Stimulated activated naive CD4-positive, alpha-beta T cell (primary cell): ENCODE measurements around the gene NADSYN1.

Experiments
- DNase-seq, 6 experiments: peaks; one replicate each; lab custom pipeline; 2025; lab: John Stamatoyannopoulos, UW

NADSYN1 gene

GRCh38 chr11:71451596-71452198 is 1.3 kb upstream of the NADSYN1 start:
- DNase-seq = no peak

DNA sequence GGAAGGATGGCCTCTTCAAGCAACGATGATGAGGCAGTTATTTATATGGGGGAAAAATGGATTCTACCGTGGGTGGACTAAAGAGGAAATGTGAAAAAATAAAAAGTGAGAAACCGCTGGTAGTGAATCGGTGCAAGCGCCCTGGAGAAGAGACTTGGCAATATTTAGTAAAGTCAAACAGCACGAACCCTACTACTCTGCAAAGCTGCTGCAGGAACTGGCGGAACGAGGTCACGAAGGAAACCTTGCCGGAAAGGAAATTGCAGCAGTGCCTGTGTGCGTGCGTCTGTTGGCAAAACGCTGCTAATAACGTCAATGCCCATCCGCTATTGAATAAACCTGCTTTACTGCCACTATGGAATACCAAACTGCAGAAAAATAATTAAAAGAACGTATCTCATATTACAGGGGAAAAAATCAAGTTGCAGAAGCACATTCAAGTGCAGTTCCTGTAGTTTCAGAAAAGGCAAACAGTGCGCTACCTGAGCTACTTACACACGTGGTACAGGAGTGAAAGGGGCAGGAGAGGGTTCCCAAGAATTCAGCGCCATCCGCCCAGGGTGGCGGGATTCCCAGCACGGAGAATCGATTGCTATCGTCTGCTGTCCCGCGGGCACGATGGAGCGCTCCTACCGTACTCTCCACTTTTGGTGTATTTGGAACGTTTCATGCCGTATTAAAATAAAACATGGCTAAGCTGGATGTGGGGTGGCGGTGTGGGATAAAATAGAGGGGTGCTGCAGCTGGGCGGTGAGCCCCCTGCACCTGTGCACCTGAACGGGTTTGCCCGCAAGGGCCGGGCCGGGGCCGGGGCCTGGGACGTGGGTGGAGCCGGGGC is 585 bp upstream of the NADSYN1 start:
- DNase-seq = peak; percentile 33 to 80 (median 66)

- no peak for DNase-seq
These were observed 908 bp downstream of the NADSYN1 start for GRCh38 chr11:71453918-71454304.

DNA sequence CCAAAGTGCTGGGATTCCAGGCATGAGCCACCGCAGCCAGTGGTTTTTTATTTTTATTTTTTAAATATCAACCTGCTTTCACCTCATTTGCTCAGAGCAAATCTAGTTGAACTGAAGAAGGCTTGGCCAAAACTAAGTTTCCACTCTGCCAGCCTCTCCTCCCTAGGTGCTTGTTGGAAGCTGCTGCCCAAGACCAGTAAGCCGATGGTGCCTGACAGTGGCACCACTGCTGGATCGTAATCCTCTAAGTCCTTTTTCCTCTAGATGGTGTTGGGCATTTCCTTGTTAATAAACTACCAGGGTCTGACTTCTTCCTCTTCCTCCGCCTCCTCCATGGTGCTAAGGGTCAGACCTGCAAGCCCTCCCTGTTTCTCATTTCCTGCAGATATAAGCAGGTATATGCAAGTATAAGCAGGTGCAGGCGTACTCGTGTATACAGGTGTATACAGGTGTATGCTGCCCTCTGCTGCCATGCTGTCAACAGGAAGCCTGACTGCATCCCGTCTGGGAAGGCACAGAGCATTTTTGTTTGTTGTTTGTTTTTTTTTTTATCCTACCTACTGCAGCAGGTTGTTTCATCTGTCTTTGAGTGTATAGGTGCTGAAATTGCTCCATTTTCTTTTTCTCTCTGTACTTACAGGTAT is 1.6 kb downstream of the NADSYN1 start:
- DNase-seq = peak; percentile 7 to 56 (median 30)

GRCh38 chr11:71456294-71456693 is 3.3 kb downstream of the NADSYN1 start:
- DNase-seq = no peak

- no peak for DNase-seq
These were observed 3.8 kb downstream of the NADSYN1 start for GRCh38 chr11:71456831-71457230.

- DNase-seq = no peak
These were observed 5.4 kb downstream of the NADSYN1 start for GRCh38 chr11:71458146-71459070.

- no peak for DNase-seq
These were observed 6.2 kb downstream of the NADSYN1 start for GRCh38 chr11:71459076-71459766.

DNA sequence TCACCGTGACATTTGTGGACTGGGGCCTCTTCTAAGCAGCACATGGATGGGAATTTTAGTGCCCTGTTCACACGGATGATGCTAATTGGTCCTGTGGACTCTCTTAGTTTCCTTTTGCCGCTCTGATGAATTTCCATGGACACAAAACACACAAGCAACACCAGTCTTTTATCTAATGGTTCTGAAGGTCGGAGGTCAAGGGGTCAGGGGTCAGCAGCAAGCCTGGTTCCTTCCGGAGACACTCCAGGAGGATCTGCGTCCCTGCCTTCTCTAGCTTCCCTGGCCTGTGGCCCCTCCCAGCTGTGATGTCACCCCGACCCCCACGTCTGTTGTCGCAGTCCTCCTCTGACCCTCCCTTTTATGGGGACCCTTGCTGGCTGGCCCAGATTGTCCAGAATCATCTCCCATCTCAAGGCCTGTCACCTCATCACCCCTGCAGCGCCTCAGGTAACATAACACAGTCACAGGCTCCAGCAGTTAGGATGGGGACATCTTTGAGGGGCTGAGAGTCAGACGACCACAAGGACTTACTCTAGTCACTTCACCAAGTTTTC is 6.8 kb downstream of the NADSYN1 start:
- DNase-seq = no peak

GRCh38 chr11:71461696-71462095 is 8.7 kb downstream of the NADSYN1 start:
- no peak for DNase-seq

DNA sequence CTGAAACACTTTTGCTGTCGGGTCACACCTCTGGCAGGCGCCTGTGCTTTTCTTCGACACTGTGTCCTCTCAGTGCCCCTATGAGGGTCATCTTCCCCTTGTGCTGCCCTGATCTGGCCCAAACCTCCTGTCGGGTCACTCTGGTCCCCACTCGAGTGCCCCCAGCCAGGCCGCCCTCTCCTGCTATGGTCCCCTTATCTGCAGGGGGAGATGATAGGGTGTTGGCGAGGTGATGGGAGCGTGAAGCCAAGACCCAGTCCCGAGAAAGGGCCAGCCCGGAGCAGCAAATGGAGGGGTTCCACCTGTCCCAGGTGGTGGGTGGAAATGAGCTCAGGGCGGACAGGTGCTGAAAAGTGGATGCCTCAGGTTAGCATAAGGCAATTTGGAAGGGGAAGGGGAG is 9.7 kb downstream of the NADSYN1 start:
- DNase-seq = no peak

DNA sequence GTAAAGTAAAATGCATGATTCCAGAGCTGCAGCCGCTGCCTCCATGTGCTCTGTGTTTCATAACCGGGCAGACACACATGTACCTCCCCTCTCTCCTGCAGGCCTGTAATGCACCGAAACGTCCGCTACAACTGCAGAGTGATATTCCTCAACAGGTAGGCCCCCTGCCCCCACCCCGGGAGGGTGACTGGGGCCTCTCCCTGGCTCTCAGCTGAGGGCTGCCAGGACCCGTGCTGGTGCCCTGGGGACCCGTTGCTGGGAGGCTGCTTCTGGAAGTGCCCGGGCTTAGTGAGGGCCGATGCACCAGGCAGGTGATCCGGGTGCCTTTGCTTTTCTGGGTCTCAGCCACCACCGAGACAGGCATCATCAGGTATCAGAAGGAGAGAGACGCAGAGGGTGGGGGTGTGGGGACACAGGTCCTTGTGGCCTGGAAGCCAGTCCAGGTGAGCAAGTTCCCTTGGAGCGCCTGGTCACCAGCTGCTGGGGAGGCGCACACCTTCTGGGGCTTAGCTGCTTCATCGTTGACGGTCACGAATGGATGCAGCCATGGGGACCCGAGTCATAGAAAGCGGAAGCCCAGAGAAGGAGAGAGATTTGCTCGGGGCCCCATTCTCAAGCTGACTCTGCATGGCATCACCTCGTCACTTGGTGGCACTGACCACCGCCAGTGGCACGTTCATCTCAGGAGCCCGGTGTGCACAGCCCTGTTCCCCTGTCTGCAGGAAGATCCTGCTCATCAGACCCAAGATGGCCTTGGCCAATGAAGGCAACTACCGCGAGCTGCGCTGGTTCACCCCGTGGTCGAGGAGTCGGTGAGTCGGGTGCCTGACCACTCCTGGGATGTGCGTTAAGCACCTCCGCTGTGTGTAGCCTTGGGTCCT is 10.6 kb downstream of the NADSYN1 start:
- no peak for DNase-seq

GRCh38 chr11:71465054-71465453 is 12.1 kb downstream of the NADSYN1 start:
- DNase-seq = no peak

- no peak for DNase-seq
These were observed 13.4 kb downstream of the NADSYN1 start for GRCh38 chr11:71466358-71466757.

DNA sequence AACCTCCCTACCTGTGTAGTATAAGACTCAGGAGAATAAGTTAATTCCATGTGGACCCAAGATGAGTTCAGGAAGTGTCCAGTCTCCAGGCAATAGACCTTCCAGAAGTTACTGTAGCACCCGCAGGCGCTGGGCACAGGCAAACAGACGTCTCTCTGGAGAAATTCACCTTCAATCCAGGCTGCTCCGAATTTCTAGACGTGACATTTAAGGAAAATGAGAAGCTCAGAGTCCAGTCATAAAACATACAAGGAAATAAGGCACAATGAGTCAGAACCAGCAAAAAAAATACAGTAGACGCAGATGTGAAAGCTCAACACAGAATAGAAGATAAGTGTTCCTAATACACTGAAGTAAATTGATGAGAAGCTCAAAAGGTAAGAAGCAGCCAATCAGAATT is 14.2 kb downstream of the NADSYN1 start:
- no peak for DNase-seq

- DNase-seq = no peak
These were observed 17.9 kb downstream of the NADSYN1 start for GRCh38 chr11:71470946-71471345.

GRCh38 chr11:71472357-71472885 is 19.4 kb downstream of the NADSYN1 start:
- no peak for DNase-seq

GRCh38 chr11:71472941-71473792 is 20.2 kb downstream of the NADSYN1 start:
- no peak for DNase-seq

DNA sequence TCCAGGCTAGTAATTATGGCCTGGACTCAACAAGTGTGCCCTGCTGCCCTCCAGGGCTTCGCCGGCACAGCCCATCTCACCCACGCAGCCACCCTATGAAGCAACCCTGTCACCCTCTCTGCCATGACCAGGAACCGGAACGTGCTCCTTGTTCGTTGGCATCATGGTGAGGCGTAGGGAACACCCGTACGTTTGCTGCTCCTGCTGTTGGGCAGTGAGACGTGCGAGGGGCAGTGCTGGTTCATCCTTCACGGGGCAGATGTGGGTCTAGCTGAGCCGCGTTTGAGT is 20.7 kb downstream of the NADSYN1 start:
- no peak for DNase-seq
